Suppressor macrophage treated with lipopolysaccharide for 1 hour (primary cell): ENCODE results near the gene VEGFB.

Experiments
- DNase-seq, 3 donors: peaks; one replicate each; pipeline ENCODE4 v3.0.0-alpha.2; 2020 to 2022

Gene VEGFB

DNA sequence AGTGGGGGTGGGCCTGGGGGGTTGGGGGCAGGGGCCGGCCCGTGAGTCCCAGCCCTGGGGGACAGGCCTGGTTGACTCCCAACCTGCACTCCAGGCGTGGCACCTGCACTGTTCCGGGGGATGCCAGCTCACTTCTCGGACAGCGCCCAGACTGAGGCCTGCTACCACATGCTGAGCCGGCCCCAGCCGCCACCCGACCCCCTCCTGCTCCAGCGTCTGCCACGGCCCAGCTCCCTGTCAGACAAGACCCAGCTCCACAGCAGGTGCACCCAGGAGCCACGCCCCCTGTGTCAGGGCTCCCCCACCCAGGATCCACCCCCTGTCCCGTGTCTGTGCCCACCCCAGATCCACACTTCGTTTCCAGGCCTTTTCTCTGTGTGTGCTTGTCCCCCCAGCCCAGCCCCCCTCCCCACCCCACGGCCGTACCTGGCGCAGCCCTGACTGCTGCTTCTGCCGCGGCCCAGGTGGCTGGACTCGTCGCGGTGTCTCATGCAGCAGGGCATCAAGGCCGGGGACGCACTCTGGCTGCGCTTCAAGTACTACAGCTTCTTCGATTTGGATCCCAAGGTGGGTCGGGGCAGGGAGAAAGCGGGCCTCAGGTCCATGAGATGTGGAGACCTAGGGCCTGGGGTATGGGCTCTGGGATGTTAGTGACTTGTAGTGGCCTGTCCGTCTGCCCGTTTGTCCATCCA, 23.1 kb upstream of the VEGFB start:
- DNase-seq = no peak

DNA sequence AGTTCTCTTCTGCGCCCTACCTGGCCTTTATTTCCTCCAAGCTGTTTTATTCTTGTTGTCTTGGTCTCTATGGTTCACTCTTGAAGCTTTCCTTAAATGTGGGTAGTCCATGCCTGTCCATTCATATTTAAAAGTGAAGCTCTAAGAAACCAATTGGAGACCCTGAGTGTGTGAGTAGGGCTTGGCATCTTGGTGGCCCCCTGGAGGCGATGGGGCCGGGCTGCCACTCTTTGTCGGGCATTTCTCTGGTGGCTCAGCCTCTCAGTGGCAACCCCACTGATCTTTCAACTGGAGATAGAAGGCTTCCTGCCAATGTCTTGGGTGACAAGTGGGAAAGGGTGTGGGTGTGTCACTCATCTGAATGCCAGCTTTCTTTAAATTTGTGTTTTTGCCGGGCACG, 17.5 kb upstream of the VEGFB start:
- DNase-seq = no peak

DNA sequence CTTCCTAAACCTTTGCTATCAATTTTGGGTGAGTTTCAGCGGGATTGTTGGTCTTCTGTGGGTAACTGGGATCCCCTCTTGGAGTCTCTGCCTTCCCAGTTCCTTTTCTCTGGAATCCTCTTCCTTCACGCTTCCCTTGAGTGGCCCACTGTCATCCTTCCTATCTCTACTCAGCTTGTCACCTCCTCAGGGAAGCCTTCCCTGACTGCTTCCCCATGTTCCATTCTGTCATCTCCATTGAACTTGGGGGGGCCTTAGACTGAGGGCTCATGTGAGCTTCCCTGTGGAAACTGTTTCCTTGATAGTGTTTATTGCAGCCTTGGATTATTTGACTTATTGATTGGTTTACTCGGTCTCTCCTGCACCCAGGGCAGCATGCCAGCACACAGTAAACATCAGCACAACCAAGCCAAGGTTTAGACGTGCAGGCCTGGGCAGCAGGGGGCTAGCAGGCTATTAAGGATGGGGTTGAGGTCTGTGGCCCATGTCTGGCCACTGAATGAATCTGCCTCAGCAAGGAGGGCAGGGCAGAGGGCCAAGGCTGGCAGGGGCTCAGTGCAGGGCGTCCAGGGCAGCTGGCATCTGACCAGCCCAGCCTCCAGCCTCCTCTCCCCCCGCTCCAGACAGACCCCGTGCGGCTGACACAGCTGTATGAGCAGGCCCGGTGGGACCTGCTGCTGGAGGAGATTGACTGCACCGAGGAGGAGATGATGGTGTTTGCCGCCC, 15.6 kb upstream of the VEGFB start:
- no peak for DNase-seq

DNA sequence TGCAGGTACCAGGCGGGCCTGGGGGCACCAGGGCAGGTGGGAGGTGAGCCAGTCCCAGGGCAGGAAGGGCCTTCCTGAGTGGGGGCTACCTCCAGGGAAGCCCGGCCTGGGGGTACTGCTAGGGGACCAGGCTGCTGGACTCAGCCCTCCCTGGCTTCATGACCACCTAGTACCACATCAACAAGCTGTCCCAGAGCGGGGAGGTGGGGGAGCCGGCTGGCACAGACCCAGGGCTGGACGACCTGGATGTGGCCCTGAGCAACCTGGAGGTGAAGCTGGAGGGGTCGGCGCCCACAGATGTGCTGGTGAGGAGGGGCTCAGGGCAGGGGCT, 15.1 kb upstream of the VEGFB start:
- no peak for DNase-seq

DNA sequence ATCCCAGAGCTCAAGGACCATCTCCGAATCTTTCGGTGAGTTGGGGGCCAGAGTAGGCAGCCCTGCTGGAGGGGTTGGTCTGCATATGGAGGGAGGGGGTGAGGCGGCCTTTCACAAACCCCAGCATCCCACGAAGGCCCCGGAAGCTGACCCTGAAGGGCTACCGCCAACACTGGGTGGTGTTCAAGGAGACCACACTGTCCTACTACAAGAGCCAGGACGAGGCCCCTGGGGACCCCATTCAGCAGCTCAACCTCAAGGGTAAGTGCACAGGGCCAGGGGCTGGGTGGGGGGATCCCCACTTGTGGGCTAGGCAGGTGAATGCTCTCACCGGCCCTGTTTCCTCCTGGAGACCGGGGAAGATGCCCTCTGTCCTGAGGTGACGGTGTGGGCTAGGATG, 14.6 kb upstream of the VEGFB start:
- no peak for DNase-seq

DNA sequence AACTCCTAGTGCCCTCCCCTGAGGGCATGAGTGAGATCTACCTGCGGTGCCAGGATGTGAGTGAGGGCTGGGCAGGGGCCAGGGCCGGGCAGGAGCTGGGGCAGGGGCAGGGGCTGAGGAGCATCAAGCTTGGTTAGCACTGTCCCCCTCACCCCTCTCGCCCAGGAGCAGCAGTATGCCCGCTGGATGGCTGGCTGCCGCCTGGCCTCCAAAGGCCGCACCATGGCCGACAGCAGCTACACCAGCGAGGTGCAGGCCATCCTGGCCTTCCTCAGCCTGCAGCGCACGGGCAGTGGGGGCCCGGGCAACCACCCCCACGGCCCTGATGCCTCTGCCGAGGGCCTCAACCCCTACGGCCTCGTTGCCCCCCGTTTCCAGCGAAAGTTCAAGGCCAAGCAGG, 14.1 kb upstream of the VEGFB start:
- DNase-seq = no peak

GRCh38 chr11:64220798-64221197, 13.6 kb upstream of the VEGFB start:
- DNase-seq = no peak

- DNase-seq = no peak
Observed at GRCh38 chr11:64222651-64223000, 11.8 kb upstream of the VEGFB start.

DNA sequence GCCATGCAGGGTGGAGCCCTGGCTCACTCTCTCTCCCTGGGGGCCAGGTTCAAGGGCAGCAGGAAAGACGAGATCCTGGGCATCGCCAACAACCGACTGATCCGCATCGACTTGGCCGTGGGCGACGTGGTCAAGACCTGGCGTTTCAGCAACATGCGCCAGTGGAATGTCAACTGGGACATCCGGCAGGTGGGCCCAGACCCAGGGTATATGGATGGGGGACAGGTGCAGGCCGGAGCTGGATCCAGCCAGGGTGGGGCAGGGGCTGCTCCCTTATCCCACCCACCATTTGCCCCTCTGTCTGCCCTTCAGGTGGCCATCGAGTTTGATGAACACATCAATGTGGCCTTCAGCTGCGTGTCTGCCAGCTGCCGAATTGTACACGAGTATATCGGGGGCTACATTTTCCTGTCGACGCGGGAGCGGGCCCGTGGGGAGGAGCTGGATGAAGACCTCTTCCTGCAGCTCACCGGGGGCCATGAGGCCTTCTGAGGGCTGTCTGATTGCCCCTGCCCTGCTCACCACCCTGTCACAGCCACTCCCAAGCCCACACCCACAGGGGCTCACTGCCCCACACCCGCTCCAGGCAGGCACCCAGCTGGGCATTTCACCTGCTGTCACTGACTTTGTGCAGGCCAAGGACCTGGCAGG, 11.3 kb upstream of the VEGFB start:
- no peak for DNase-seq

DNA sequence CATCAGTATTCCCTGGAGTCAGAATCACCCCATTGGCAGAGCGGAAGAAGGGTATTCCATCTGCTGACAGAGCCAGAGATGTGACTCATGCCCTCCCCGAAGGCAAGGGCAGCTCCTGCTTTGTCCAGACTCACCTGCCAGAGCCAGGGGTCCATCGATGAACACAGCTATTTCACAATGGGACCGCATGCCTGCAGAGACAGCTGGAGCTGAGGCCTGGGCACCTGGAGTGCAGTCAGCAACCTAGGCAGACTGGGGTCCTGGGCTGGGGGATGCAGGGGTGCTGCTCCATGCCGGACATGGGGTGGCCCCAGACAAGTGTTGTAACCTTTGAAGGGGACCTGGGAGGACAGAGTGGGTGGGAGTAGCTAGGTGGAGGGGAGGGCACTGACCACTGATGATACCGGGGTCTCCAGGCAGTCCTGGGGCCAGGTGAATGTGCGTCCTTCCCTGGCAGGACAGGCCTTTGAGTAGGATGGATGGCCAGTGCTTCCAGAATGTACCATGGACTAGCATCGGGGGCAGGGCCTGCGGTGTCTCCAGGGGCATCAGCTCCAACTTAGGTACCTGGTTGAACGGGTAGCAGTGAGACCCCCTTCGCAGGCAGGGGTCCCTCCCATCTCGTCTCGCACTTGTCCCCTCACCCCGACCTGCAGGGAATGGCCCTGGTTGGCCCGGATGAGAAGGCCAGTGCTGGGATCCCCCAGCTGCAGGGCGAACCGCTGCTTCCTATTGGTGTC, 10.1 kb upstream of the VEGFB start:
- no peak for DNase-seq

GRCh38 chr11:64224891-64225607, 9.3 kb upstream of the VEGFB start:
- DNase-seq = no peak

DNA sequence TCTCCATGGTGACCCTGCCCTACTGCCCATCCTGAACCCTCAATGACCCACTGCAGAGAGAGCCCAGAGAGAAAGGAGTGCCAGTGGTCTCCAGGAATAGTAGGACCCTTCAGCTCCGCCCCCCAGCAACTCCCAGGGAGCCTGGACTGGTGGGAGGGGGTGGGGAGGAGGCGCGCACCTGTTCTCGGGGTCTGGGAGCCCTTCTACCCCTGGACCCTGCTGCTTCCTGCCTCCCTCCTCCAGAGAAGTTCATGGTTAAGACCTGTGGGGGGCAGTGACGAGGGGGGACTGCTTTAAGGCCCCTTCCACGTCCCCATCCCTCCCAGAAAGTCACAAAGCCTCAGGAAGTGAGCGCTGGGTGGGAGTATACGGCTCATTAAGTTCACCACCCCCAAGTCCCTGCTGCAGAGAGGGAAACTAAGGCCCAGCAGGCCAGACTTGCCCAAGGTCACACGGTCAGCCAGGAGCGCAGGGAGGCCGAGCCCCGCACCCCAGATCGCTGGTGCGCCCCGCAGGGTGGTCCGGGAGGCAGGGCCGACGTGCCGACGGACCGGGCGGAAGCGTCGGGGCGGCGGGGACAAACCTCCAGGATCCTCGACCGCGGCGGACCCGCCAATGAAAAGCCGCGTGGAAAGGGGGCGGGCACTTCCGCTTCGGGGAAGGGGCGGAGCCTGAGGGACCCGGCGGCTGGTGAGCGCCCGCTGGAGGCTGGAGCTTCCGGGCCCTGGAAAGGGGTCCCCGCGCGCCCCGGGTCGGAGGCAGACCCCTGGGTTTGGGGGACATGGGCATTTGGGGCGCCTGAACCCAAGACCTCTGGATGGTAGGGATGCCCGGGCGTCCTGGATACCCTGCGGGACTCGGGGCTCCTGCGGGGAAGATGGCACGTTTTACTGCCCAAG, 8.5 kb upstream of the VEGFB start, which contains the start of the genes NUDT22 and TRPT1:
TSS of gene NUDT22 (plus strand) at position 667 of the 899 bp plus-strand sequence. CDS start 379 bp downstream, outside the sequence.
TSS of gene TRPT1 (minus strand) at position 579 of the 899 bp plus-strand sequence. CDS start at position 253, 326 bp downstream.
- peak; percentile 91 to 96 (median 92) for DNase-seq

- DNase-seq = peak; percentile 65 to 78 (median 71)
Observed at GRCh38 chr11:64226507-64227051, 7.8 kb upstream of the VEGFB start.

DNA sequence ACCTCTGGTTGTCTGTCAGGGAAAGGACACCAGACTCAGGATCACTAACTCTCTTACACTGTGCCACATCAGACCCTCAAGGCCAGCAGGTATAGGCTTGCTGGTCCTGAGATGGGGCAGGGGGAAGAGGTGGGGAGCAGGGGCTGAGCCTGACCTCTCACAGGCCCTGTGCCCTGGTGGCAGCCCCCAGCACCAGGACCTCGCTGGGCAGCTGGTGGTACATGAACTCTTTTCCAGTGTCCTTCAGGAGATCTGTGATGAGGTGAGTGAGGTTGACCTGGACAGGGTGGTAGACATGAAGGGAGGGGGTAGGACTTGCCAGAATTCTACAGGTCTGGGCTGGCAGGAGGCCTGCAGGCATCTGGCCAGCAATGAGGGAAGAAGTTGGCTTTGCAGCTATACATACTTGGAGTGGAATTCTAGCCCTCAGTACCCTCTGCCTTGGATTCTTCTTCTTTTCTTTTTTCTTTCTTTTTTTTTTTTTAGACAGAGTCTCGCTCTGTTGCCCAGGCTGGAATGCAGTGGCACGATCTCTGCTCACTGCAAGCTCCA, 6.9 kb upstream of the VEGFB start:
- DNase-seq = no peak

DNA sequence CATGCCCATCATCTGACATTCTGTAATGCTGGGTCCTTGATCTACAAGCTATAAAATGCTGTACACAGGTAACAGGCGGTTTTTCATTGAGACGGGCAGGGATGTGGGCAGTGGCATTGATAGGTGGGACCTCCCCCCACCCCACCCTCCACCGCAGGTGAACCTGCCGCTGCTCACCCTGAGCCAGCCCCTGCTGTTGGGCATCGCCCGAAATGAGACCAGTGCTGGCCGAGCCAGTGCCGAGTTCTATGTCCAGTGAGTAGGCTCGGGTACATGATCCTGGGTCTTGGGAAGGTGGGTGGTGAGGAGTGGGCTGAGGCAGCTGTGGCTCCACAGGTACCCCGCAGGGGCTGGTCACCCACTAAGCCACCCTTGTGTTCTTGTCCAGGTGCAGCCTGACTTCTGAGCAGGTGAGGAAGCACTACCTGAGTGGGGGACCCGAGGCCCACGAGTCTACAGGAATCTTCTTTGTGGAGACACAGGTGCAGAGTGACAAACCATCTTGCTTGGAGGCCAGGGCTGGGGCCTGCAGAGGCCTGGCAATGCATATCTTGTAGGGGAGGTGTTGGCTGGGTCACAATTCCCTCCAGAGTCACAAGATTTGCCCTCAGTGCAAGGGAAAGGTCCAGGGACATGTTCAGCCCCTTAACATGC, 5.2 kb upstream of the VEGFB start:
- DNase-seq = no peak

GRCh38 chr11:64229744-64230170, 4.6 kb upstream of the VEGFB start:
- DNase-seq = no peak

GRCh38 chr11:64230171-64230984, 4.0 kb upstream of the VEGFB start, which contains the start of gene DNAJC4:
TSS of gene DNAJC4 (plus strand) at chr11:64230548. CDS start at chr11:64230855, 307 bp downstream.
- DNase-seq = peak; percentile 77 to 90 (median 81)

DNA sequence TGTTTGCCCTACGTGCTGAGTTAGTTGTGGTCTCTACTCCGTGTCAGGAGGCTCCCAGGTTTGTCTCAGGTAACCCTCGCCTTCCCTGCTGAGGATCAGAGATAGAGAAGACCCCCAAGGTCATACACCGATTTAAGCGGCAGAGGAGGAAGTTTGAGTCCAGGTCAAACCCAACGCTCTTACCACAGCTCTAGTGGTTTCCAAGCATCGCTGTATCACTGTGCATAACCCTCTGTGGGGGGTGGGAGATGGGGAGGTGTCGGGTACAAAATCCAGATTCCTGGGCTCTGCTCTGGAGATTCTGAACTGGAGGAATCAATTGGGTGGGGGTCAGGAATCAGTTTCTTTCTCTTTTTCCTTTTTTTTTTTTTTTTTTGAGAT, 3.4 kb upstream of the VEGFB start:
- DNase-seq = no peak

- DNase-seq = no peak
Observed at GRCh38 chr11:64231546-64231945, 2.8 kb upstream of the VEGFB start.
